Choroid plexus epithelial cell (primary cell): Measurements from ENCODE around the gene CIBAR2.

Experiments used
- DNase-seq: peaks from one replicate; pipeline ENCODE4 v3.0.0-alpha.2; 2010; ENCODE audit warnings: low read depth
- H3K4me3 ChIP-seq: 2 replicates; pipeline ENCODE4 v1.5.1; 2011; ENCODE audit warnings: low read depth, mild to moderate bottlenecking, control low read depth, low read length, moderate library complexity
- TF ChIP-seq, protein P1 (sequence below): conservative IDR thresholded peaks from 2 replicates; pipeline ENCODE4 v1.5.1; 2011; ENCODE audit warnings: low read depth, mild to moderate bottlenecking, control low read depth, inconsistent platforms, low read length, moderate library complexity

CIBAR2 gene

GRCh38 chr16:85078952-85079351 is 33.3 kb downstream of the CIBAR2 start:
- no peak overlapping the region for H3K4me3 ChIP-seq
- TF ChIP-seq, protein P1, sequence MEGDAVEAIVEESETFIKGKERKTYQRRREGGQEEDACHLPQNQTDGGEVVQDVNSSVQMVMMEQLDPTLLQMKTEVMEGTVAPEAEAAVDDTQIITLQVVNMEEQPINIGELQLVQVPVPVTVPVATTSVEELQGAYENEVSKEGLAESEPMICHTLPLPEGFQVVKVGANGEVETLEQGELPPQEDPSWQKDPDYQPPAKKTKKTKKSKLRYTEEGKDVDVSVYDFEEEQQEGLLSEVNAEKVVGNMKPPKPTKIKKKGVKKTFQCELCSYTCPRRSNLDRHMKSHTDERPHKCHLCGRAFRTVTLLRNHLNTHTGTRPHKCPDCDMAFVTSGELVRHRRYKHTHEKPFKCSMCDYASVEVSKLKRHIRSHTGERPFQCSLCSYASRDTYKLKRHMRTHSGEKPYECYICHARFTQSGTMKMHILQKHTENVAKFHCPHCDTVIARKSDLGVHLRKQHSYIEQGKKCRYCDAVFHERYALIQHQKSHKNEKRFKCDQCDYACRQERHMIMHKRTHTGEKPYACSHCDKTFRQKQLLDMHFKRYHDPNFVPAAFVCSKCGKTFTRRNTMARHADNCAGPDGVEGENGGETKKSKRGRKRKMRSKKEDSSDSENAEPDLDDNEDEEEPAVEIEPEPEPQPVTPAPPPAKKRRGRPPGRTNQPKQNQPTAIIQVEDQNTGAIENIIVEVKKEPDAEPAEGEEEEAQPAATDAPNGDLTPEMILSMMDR, result no peak
- DNase-seq, result no peak

GRCh38 chr16:85078226-85078625 is 34.0 kb downstream of the CIBAR2 start:
- DNase-seq, result no peak
- H3K4me3 ChIP-seq, result no peak overlapping the region
- TF ChIP-seq, protein P1, result no peak

DNA sequence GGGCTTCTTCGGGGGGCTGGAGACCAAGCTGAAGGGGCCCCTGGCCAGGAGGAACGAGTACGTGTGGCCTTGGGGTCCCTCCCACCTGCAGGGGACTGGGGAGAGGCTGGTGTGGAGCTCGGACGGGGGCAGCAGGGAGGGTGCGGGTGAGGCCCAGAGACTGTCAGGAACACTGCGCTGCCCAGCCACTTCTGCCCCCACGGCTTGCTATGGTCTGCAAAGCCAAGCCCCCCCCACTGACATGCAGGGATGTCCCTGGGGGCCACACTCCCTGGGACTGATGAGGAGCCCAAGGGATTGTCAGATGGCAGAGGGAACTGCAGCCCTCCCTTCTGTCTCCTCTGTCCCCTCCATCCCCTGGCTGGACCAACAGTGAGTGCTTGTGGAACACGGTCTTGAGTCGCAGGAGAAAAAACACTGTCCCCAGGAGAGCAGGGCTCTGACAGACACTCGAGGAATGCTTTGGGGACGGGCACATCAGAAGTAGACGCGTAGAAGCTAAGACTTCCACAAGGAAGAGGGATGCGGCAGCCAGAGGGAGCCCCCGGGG is 34.6 kb downstream of the CIBAR2 start:
- TF ChIP-seq, protein P1, result no peak
- no peak overlapping the region for H3K4me3 ChIP-seq
- no peak for DNase-seq

DNA sequence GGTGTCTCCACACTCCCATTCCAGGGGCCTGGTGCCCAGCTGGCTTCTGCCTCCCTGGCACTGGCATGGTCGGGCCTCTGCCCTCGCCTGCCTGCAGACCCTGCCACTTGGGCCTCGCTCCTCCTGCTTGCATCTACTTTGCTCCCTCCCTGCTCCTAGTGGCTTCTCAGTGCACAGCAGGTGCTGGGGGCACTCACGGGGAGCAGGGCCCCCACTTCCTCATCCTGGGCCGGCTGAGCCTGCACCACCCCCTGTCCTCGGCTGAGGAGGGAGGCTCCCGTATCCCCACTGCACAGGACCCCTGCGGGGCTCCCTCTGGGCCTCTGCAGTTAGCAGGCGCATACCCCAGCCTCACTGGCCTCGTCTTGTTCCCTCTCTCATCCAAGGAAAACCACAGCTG is 35.2 kb downstream of the CIBAR2 start:
- no peak overlapping the region for H3K4me3 ChIP-seq
- TF ChIP-seq, protein P1, result no peak
- DNase-seq, result no peak

DNA sequence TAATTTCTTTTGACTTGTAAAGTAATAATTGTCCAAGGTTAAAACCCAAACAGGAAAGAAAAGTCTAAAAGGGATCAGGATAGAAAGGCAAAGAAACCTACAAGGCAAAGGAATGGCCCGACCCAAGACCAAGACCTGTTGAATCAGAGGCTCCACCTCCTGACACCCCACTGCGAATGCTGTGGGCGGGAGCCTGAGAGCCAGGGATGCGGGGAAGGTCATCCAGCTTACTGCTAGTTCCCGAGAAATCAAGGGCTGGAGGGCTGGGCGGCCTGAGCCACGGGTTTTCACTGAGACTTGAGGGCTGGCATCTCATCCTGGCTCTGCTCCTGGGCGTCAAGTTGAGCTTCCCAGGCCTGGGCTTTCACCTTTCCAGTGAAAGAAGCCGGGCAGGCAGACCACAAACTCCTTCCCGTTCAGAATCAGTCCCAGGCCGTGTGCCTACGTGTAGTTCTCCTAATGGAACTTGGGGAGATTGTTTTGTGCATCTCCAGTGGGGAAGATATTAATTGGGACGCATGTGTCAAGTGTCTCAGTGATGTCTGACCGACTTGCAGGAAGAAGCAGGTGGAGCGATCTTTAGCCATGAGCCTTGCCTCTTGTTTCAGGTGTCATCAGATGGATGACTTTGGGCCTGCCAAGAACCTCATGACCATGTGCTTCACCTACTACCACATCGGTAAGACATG is 36.9 kb downstream of the CIBAR2 start:
- peak; percentile 26 for DNase-seq
- H3K4me3 ChIP-seq, result no peak overlapping the region
- TF ChIP-seq, protein P1, result no peak

GRCh38 chr16:85074225-85074914 is 37.9 kb downstream of the CIBAR2 start:
- TF ChIP-seq, protein P1, result no peak
- DNase-seq, result no peak

More at GRCh38 chr16:85074225-85074914, 37.9 kb downstream of the CIBAR2 start:
- H3K4me3 ChIP-seq, result no peak overlapping the region
